Right cardiac atrium (tissue), 5 donors: ENCODE results near the gene SYCP3. TPM values are rescaled to one million over a fixed set of nuclear protein-coding genes. Genes with fewer than 3 reads are reported as not detected.

Source experiments
- ATAC-seq, 2 donors: fragments of 200-7000 bp; cut with Tn5 transposase; one replicate each; pipeline versions ENCODE4 v1.8.0 to v1.9.1; 2020; ENCODE audit warnings: moderate library complexity in 2 of 2, mild to moderate bottlenecking in 1 of 2
- DNase-seq, 3 donors: peaks; one replicate each; pipeline ENCODE4 v3.0.0-alpha.2; 2020
- H3K27ac ChIP-seq: one replicate; pipeline ENCODE4 v1.5.1; 2013; ENCODE audit warnings: mild to moderate bottlenecking, low read length, control low read depth, moderate library complexity
- H3K27me3 ChIP-seq: one replicate; pipeline ENCODE4 v1.6.1; 2013; ENCODE audit not compliant: control insufficient read depth, insufficient read depth
- H3K4me1 ChIP-seq: one replicate; pipeline ENCODE4 v1.6.1; 2013; ENCODE audit warnings: low read length; ENCODE audit not compliant: control insufficient read depth, insufficient read depth
- H3K4me3 ChIP-seq: one replicate; pipeline ENCODE4 v1.5.1; 2013; ENCODE audit warnings: low read length, control low read depth
- H3K9me3 ChIP-seq: one replicate; pipeline ENCODE4 v1.6.1; 2013; ENCODE audit warnings: low read length; ENCODE audit not compliant: control insufficient read depth
- WGBS: extraction: QIAGEN DNeasy Blood & Tissue Kit; methylation state at CpG from one replicate; pipeline ENCODE4 v1.1.7; 2013; 5-methylcytosine and 5-hydroxymethylcytosine counted together
- intact Hi-C, 4 donors: fragments of 100-400 bp; cut with DNase I; formaldehyde crosslinking; loops; one replicate each; pipeline versions ENCODE4 v1.11.0 to v1.14.0; 2022 to 2023
- polyA plus RNA-seq: library from polyadenylated mRNA; stranded (reverse); fragments of 200-250 nt; gene quantifications from one replicate; pipeline ENCODE4 v1.2.3, GENCODE V29; 2013
- total RNA-seq, 4 donors: library from RNA; stranded (reverse); fragmentation: NEBNext Ultra II Directional; extraction: Animal tissue kit (Norgen Biotek cat#: 25700); gene quantifications; one replicate each; pipeline ENCODE4 v1.2.1, GENCODE V29; 2021
- donor health status: healthy with polysubstance abuse.
- donor health status: DM: no; HTN: yes; CAD: no.
- donor health status: DM: no; HTN: no; CAD: no.
- donor health status: DM: no; HTN: yes; CAD: no; lungs with severe emphysema.
- donor health status: DM: yes; HTN: yes; CAD: no.

The SYCP3 gene
- total and polyA plus RNA-seq, 5 donors, result 0.05 to 0.18 TPM; not detected in 3

DNA sequence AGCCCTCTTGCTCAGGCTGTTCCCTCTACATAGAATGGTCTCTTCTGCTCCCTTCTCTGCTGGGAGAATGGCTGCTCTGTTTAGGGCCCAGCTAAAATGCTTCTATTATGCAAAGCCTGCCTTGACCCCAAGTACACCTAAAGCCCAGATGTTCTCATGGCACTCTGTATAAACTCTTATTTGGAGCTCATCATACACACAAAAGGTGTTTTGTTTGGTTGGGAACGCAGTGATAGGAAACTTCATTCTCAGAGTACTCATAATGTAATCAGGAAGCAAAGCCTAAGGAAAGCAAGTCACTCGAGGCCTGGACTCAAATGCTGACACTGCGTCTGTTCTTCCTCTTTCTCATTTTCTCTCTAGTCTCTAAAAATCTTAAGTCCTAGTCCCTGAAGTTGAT lies 38.2 kb upstream of the SYCP3 start:
- no peak for DNase-seq
- 62% methylated on average over 3 of the region's 3 CpGs for WGBS
- no peak for ATAC-seq
- intact Hi-C loops, result loop anchor here in 1 of 4 donors (5.0 kb wide), 1 partner anchor 55 kb away; the partner anchor contains the start of gene GNPTAB
- Histone ChIP-seq H3K27me3 (no peaks in the 10 kb centered on the region), H3K4me1 (peaks cover 6% of the 10 kb centered on the region), H3K4me3 (no peak overlapping the region), H3K27ac (no peak overlapping the region), H3K9me3 (no peaks in the 10 kb centered on the region)

DNA sequence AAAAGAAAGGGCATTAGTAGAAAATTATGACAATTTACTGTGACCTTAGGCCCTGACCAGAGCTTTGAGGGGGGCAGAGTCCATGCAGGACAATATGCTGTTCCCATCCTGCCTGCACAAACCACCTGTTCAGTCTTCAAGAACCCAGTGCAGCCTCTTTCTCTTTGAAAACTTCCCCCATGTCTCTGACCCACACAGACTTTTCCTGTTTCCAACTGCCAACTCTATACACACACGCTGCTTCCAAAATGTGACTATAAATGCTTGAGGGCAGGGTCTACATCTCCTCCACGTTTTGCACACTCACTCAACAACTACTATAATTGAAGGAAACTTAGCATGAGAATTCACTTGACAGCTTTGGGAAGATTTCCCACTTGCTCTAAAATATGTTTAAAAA lies 36.6 kb upstream of the SYCP3 start:
- Histone ChIP-seq H3K27me3 (no peaks in the 10 kb centered on the region), H3K4me1 (peaks cover 6% of the 10 kb centered on the region), H3K9me3 (no peaks in the 10 kb centered on the region), H3K4me3 (no peak overlapping the region), H3K27ac (no peak overlapping the region)
- intact Hi-C loops, result loop anchor here in 1 of 4 donors (5.0 kb wide), 1 partner anchor 56 kb away; the partner anchor contains the start of gene GNPTAB
- no peak for ATAC-seq
- 47% methylated on average over 2 of the region's 2 CpGs for WGBS
- no peak for DNase-seq

DNA sequence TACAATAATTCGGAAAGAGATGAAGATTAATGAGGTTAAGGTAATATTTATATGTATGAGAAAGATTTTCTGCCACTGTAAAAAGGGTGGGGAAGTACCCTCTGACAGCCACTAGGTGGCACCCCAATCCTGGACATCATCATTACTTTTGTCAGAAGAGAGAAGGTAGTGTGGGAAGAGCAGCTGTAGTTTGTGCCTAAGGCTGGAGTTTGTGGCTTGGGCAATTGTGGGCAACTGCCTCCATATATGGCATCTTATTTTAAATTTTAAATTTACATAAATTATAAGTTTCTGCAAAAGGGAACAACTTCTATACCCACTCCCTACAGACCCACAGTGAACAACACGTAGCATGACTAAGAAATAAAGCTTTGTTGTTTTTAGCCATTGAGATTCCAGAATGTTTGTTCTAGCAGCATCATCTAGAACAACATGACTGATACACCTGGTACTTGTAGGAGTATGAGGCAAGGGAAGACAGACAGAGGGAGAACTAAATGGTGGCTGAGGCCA lies 34.4 kb upstream of the SYCP3 start:
- DNase-seq, result peak; percentile 47 to 72 (median 59)
- intact Hi-C loops, result loop anchor here in 3 of 4 donors (1.0 to 5.0 kb wide), 3 partner anchors 57 to 69 kb away; partner anchors contain the start of gene GNPTAB (in 1 of the 3)

DNA sequence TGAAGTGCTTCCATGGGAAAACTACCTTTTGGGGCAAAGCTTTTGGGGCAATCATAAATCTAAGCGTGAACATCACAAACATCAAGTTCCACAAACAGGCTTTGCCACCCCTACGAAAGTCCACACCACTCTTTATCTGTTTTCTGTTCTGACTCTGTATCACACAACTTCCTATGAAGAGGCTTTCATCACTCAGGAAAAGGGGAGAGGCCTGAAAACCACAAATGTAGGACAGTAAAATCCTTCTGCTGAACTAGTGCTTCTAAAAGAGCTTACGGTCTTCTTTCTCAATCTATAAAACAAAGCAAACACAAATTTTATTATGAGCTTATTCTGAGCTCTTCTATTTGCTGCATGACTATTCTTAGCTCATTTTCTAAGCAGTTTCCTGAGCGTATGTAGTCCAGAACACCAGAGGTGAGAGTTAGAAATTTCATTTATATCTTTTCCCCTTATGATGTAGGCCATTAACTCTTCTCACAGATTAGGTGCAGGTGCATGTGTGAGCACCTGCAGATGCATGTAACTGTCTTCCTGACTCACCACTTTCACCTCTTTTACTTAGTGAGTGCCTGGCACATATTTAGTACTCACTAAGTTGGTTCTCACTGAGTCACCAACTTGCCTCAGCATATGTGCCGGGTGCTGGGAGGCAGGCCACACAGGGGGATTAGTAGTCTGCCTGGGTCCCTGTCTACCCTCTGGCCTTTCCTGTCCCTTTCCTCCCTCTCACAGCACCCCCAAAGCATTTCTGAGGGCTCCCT lies 32.9 kb upstream of the SYCP3 start:
- no peak for ATAC-seq
- H3K4me3 ChIP-seq, result no peak overlapping the region
- H3K4me1 ChIP-seq, result peaks cover under 1% of the 10 kb centered on the region
- no peaks in the 10 kb centered on the region for H3K9me3 ChIP-seq
- intact Hi-C loops, result loop anchor here in 2 of 4 donors (5.0 kb wide), 2 partner anchors 65 to 70 kb away; no protein-coding TSS in a partner anchor
- no peaks in the 10 kb centered on the region for H3K27me3 ChIP-seq
- whole genome bisulfite sequencing, result 82% methylated on average over 5 of the region's 5 CpGs
- no peak for DNase-seq
- no peak overlapping the region for H3K27ac ChIP-seq

More for the DNA sequence above, 34.4 kb upstream of the SYCP3 start:
- 50% methylated on average over 2 of the region's 2 CpGs for WGBS
- peaks cover 6% of the 10 kb centered on the region for H3K4me1 ChIP-seq
- no peak overlapping the region for H3K4me3 ChIP-seq
- no peaks in the 10 kb centered on the region for H3K27me3 ChIP-seq
- H3K27ac ChIP-seq, result no peak overlapping the region
- peak; percentile 71 to 79 for ATAC-seq
- H3K9me3 ChIP-seq, result no peaks in the 10 kb centered on the region

DNA sequence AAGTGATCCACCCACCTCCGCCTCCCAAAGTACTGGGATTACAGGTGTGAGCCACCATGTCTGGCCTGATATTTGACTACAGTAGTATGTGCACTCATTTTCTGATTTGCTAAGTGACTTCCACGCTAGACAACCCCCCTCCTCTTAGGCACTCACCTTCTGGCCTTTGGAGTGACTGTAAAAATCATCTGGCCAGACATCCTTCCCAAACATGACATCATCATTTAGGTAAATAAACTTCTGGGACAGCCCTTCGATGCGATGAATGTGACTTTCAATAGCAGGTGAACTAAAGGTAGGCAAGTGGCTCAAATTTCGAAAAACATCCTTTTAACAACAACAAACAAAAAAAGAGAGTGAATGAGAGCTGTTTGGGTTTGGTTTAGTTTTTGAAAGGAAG lies 30.6 kb upstream of the SYCP3 start:
- ATAC-seq (no peak), DNase-seq (no peak)
- H3K9me3 ChIP-seq, result no peaks in the 10 kb centered on the region
- intact Hi-C loops, result loop anchor here in 2 of 4 donors (5.0 kb wide), 2 partner anchors 67 to 72 kb away; no protein-coding TSS in a partner anchor
- no peak overlapping the region for H3K27ac ChIP-seq
- no peaks in the 10 kb centered on the region for H3K4me1 ChIP-seq
- H3K27me3 ChIP-seq, result no peaks in the 10 kb centered on the region
- 92% methylated on average over 5 of the region's 5 CpGs for WGBS
- no peak overlapping the region for H3K4me3 ChIP-seq

DNA sequence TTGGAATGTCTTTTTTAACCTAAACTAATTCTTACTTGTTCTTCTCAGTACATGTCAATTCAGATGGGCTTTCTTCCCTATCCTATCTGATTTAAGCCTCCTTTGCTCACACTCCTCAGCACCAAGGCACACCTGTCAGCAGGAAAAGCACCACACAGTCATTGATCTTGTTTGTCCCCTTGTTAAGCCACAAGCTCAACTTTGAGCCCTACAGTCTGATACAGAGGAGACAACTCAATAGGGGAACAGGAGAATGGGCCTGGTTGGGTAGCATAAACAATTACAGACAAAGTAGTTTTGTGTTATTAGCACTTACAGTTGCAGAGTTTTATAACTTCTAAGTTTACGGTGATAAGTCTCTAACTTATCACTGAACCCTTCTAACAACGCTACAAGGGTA lies 29.5 kb upstream of the SYCP3 start:
- Histone ChIP-seq H3K9me3 (no peaks in the 10 kb centered on the region), H3K27me3 (no peaks in the 10 kb centered on the region), H3K4me1 (no peaks in the 10 kb centered on the region), H3K4me3 (no peak overlapping the region), H3K27ac (no peak overlapping the region)
- intact Hi-C loops, result no loop called here
- no peak for DNase-seq
- 76% methylated on average over 2 of the region's 2 CpGs for WGBS
- ATAC-seq, result no peak

DNA sequence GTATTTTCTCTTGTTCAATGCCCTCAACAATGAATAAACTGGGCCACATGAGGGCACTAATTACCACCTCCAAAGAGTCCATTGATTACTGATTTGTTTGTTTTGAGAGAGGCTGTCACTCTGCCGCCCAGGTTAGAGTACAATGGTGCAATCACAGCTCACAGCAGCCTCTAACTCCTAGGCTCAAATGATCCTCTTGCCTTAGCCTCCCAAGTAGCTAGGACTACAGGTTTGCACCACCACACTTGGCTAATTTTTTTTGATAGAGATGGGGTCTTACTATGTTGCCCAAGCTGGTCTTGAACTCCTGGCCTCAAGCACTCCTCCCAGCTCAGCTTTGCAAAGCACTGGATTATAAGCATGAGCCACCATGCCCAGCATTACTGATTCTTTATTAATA lies 28.3 kb upstream of the SYCP3 start:
- no peak for ATAC-seq
- Histone ChIP-seq H3K4me3 (no peak overlapping the region), H3K4me1 (peaks cover 2% of the 10 kb centered on the region), H3K27ac (no peak overlapping the region), H3K27me3 (no peaks in the 10 kb centered on the region), H3K9me3 (no peaks in the 10 kb centered on the region)
- no peak for DNase-seq
- WGBS, result 90% methylated on average over 1 of the region's 1 CpG
- intact Hi-C loops, result no loop called here

DNA sequence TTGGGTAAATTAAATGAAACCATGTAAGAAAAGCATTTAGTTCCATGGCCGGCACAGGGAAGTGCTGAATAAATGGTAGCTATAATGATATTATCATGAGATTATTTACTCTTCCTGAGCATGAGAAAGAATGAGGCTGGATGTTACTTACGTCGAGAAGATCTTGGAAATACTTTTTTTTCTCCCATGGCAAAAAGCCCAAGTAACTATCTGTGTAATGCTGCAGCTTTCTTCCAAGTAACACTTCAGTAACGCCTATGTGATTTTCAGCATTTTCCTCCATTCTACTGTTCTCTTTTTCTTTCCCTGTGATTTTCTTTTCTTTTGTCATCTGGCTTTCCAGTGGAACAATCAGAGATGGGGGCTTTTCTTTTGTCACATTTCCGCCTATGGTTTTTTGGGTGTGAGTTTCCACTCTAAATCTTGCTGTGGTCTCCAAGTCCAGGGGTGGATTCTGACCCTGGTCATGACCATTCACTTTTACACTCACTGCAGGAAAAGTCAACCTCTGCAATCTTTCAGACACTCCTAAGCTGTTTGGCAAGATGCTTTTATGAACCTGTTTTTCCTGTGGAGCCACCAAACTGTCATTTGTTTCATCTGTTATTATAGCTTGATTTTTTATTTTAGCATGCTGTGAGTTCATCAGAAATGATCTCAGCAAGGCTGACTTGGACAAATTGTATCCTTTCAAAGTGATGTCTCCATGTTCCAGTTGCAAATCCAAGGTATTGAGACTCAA lies 25.0 kb upstream of the SYCP3 start:
- ATAC-seq, result no peak

DNA sequence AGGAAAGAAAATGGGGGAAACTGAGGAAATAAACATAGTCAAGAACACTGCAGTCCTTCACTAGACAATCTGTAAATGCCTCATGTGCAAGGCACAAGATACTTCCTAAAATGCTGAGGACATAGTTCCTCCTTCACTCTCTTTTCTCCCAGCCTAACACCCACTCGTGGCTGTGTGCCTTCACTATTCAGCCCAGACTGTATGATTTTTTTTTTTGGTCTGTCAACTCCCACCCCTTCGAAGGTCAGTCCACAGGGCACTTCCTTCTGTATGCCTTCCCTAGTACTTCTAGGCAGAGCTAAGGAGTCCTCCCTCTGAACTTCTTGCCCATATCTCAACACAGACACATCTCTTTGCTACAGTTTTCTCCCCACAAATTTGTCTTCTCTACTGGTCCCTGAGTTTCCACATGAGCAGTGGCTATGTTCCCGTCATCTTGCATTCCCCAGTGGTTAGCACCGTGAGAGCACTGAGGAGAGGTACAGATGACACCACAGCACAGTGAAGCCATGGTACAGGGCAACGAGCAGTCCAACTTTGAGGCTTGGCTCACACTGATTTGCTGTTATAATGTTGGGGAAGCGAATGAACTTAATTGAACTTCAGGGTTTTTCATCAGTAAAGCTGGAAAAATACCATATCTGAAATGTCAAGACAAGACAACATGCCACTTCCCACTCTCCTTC lies 24.1 kb upstream of the SYCP3 start:
- Histone ChIP-seq H3K9me3 (no peaks in the 10 kb centered on the region), H3K4me1 (peaks cover 2% of the 10 kb centered on the region), H3K27me3 (no peaks in the 10 kb centered on the region), H3K27ac (peak overlapping the region; percentile 13), H3K4me3 (no peak overlapping the region)
- DNase-seq, result no peak
- intact Hi-C loops, result no loop called here
- WGBS, result 54% methylated on average over 6 of the region's 6 CpGs
- peak; percentile 62 to 68 for ATAC-seq

More for the DNA sequence above, 25.0 kb upstream of the SYCP3 start:
- Histone ChIP-seq H3K27me3 (no peaks in the 10 kb centered on the region), H3K4me3 (no peak overlapping the region), H3K9me3 (no peaks in the 10 kb centered on the region), H3K4me1 (peaks cover 2% of the 10 kb centered on the region), H3K27ac (no peak overlapping the region)
- intact Hi-C loops, result no loop called here
- WGBS, result 54% methylated on average over 5 of the region's 5 CpGs
- DNase-seq, result no peak

DNA sequence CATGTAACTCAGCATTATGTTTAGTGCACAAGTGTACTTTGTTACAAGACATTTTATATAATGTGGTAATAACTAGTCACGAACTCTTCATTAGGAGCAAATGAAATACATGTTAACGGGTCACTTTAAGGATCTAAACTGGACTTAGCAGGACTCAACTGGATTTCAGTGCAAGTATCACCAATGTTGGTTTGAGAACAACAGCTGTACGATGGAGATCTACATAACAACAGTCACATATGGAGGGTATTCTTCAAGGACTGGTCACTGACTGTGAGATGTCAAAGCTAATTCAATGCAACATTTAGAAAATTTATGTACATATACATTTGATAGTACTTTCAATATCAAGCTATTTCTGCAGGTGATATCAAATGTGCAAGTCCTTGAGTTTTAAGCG lies 22.5 kb upstream of the SYCP3 start:
- Histone ChIP-seq H3K4me1 (peaks cover 2% of the 10 kb centered on the region), H3K27ac (no peak overlapping the region), H3K27me3 (no peaks in the 10 kb centered on the region), H3K9me3 (no peaks in the 10 kb centered on the region), H3K4me3 (no peak overlapping the region)
- 91% methylated on average over 4 of the region's 4 CpGs for WGBS
- intact Hi-C loops, result no loop called here
- DNase-seq (no peak), ATAC-seq (no peak)
